Astrocyte (in vitro differentiated cells and primary cell): ENCODE measurements around the gene RFC1.
"Not testable (repeated sequence)": the region's sequence is repeated elsewhere in the genome, so short reads cannot be mapped to it uniquely, and the experiment has no call there.

Experiments used
- EZH2 ChIP-seq: IDR thresholded peaks from 2 replicates; pipeline ENCODE4 v1.6.1; 2012; ENCODE audit warnings: mild to moderate bottlenecking, low read length, inconsistent platforms; ENCODE audit not compliant: insufficient read depth
- TF ChIP-seq, protein P1 (sequence below): IDR thresholded peaks from 2 replicates; pipeline ENCODE4 v1.5.1; 2011; ENCODE audit warnings: low read depth, mild to moderate bottlenecking, inconsistent platforms, low read length, moderate library complexity; ENCODE audit not compliant: insufficient read depth

DNA sequence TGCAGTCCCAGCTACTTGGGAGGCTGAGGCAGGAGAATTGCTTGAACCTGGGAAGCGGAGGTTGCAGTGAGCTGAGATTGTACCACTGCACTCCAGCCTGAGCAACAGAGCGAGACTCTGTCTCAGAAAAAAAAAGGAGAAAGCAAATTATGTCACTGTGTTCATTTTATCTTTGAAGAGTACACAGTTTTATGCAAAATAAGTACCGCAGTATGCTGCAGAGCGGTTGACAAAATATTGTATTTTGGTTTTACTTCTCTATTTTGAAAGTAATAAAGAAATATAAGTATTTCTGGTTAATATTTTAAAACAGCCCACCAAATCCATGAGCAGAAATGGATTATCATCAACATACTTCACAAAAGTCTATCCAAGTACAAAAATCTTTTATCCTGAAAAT lies 5.6 kb downstream of the RFC1 start:
- TF ChIP-seq, protein P1, sequence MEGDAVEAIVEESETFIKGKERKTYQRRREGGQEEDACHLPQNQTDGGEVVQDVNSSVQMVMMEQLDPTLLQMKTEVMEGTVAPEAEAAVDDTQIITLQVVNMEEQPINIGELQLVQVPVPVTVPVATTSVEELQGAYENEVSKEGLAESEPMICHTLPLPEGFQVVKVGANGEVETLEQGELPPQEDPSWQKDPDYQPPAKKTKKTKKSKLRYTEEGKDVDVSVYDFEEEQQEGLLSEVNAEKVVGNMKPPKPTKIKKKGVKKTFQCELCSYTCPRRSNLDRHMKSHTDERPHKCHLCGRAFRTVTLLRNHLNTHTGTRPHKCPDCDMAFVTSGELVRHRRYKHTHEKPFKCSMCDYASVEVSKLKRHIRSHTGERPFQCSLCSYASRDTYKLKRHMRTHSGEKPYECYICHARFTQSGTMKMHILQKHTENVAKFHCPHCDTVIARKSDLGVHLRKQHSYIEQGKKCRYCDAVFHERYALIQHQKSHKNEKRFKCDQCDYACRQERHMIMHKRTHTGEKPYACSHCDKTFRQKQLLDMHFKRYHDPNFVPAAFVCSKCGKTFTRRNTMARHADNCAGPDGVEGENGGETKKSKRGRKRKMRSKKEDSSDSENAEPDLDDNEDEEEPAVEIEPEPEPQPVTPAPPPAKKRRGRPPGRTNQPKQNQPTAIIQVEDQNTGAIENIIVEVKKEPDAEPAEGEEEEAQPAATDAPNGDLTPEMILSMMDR = not testable (repeated sequence)
- not testable (repeated sequence) for TF ChIP-seq EZH2
